Ishikawa (cell line): Measurements from ENCODE around the gene ATP1B3.

Source experiments
- CEBPB ChIP-seq: IDR thresholded peaks from 2 replicates; pipeline ENCODE4 v1.6.1; 2012
- CREB1 ChIP-seq: IDR thresholded peaks from 2 replicates; pipeline ENCODE4 v1.6.1; 2012; ENCODE audit warnings: low read depth
- EGR1 ChIP-seq: IDR thresholded peaks from 2 replicates; pipeline ENCODE4 v1.6.1; 2012
- EP300 ChIP-seq: IDR thresholded peaks from 2 replicates; pipeline ENCODE4 v1.6.1; 2012; ENCODE audit warnings: borderline replicate concordance
- FOXM1 ChIP-seq: IDR thresholded peaks from 2 replicates; pipeline ENCODE4 v1.6.1; 2012; ENCODE audit warnings: low read depth, borderline replicate concordance
- MAX ChIP-seq: IDR thresholded peaks from 2 replicates; pipeline ENCODE4 v1.6.1; 2012
- NFIC ChIP-seq: IDR thresholded peaks from 2 replicates; pipeline ENCODE4 v1.6.1; 2012
- RAD21 ChIP-seq: IDR thresholded peaks from 2 replicates; pipeline ENCODE4 v1.6.1; 2012; ENCODE audit warnings: low read depth
- TAF1 ChIP-seq: IDR thresholded peaks from 2 replicates; pipeline ENCODE4 v1.6.1; 2012; ENCODE audit warnings: low read depth, mild to moderate bottlenecking
- TCF12 ChIP-seq: IDR thresholded peaks from 2 replicates; pipeline ENCODE4 v1.6.1; 2012; ENCODE audit warnings: low read depth
- TEAD4 ChIP-seq: IDR thresholded peaks from 2 replicates; pipeline ENCODE4 v1.6.1; 2012
- YY1 ChIP-seq: IDR thresholded peaks from 2 replicates; pipeline ENCODE4 v1.6.1; 2012; ENCODE audit warnings: low read depth
- ZBTB7A ChIP-seq: IDR thresholded peaks from 2 replicates; pipeline ENCODE4 v1.6.1; 2012; ENCODE audit warnings: low read depth
- TF ChIP-seq, protein P1 (sequence below): IDR thresholded peaks from 2 replicates; pipeline ENCODE4 v1.6.1; 2012; ENCODE audit warnings: low read depth, mild to moderate bottlenecking
- TF ChIP-seq, protein P2 (sequence below): IDR thresholded peaks from 2 replicates; pipeline ENCODE4 v1.6.1; 2012

The ATP1B3 gene

DNA sequence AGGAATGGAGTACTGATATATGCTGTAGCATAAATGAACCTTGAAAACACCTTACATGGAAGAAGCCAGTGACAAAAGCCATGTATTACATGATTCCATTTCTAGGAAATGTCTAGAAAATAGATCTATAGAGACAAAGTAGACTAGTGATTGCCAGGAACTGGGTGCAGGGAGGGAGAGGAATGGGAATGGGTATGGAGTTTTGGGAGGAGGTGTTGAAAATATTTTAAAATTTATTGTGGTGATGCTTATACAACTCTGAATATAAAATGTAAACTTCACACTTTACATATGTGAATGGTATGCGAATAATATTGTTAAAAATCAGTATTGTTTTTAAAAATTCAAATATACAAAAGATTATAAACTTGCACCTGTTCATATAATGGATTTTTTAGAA lies 22.5 kb downstream of the ATP1B3 start:
- no peak for TF ChIP-seq TCF12
- TF ChIP-seq CEBPB, result no peak
- no peak for TF ChIP-seq NFIC
- TF ChIP-seq RAD21, result no peak

- TF ChIP-seq EGR1, result no peak
- TF ChIP-seq NFIC, result no peak
- TF ChIP-seq CEBPB, result no peak
- TF ChIP-seq, protein P1, sequence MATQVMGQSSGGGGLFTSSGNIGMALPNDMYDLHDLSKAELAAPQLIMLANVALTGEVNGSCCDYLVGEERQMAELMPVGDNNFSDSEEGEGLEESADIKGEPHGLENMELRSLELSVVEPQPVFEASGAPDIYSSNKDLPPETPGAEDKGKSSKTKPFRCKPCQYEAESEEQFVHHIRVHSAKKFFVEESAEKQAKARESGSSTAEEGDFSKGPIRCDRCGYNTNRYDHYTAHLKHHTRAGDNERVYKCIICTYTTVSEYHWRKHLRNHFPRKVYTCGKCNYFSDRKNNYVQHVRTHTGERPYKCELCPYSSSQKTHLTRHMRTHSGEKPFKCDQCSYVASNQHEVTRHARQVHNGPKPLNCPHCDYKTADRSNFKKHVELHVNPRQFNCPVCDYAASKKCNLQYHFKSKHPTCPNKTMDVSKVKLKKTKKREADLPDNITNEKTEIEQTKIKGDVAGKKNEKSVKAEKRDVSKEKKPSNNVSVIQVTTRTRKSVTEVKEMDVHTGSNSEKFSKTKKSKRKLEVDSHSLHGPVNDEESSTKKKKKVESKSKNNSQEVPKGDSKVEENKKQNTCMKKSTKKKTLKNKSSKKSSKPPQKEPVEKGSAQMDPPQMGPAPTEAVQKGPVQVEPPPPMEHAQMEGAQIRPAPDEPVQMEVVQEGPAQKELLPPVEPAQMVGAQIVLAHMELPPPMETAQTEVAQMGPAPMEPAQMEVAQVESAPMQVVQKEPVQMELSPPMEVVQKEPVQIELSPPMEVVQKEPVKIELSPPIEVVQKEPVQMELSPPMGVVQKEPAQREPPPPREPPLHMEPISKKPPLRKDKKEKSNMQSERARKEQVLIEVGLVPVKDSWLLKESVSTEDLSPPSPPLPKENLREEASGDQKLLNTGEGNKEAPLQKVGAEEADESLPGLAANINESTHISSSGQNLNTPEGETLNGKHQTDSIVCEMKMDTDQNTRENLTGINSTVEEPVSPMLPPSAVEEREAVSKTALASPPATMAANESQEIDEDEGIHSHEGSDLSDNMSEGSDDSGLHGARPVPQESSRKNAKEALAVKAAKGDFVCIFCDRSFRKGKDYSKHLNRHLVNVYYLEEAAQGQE, result no peak
- TF ChIP-seq TEAD4, result no peak
- TF ChIP-seq, protein P2, sequence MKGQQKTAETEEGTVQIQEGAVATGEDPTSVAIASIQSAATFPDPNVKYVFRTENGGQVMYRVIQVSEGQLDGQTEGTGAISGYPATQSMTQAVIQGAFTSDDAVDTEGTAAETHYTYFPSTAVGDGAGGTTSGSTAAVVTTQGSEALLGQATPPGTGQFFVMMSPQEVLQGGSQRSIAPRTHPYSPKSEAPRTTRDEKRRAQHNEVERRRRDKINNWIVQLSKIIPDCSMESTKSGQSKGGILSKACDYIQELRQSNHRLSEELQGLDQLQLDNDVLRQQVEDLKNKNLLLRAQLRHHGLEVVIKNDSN, result no peak
- TF ChIP-seq MAX, result no peak
- TF ChIP-seq EP300, result no peak
- no peak for TF ChIP-seq FOXM1
- TF ChIP-seq CREB1, result no peak
Observed at GRCh38 chr3:141900343-141900742, 23.9 kb downstream of the ATP1B3 start.

GRCh38 chr3:141901914-141902313 lies 25.5 kb downstream of the ATP1B3 start:
- TF ChIP-seq RAD21 (no peak), CREB1 (no peak), TEAD4 (no peak), TCF12 (no peak)
- TF ChIP-seq, protein P1, result no peak

DNA sequence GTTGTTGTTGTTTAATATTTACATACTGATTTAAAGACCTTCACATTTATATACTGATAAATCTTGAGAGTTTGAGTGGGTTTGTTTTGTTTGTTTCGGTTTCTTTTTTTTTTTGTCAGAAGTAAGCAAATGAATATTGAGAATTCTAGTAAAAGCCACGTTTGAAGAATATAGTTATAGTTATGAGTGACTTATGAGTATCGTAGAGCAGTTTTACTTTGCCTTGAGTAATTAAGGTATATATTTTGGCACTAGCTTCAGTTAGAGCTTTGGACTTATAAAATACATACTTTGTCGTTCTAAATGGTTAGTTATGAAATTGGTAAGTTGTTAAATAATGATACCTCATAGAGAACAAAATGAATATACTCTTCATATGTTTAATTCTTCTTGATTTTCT lies 27.8 kb downstream of the ATP1B3 start:
- TF ChIP-seq NFIC, result no peak
- TF ChIP-seq EGR1, result no peak
- TF ChIP-seq CEBPB, result no peak
- TF ChIP-seq, protein P2, result no peak
- TF ChIP-seq ZBTB7A, result no peak
- TF ChIP-seq EP300, result no peak
- TF ChIP-seq FOXM1, result no peak
- TF ChIP-seq, protein P1, result no peak
- no peak for TF ChIP-seq CREB1
- TF ChIP-seq YY1, result no peak
- TF ChIP-seq TCF12, result no peak
- TF ChIP-seq TEAD4, result no peak
- TF ChIP-seq RAD21, result no peak
- TF ChIP-seq MAX, result no peak
- no peak for TF ChIP-seq TAF1

DNA sequence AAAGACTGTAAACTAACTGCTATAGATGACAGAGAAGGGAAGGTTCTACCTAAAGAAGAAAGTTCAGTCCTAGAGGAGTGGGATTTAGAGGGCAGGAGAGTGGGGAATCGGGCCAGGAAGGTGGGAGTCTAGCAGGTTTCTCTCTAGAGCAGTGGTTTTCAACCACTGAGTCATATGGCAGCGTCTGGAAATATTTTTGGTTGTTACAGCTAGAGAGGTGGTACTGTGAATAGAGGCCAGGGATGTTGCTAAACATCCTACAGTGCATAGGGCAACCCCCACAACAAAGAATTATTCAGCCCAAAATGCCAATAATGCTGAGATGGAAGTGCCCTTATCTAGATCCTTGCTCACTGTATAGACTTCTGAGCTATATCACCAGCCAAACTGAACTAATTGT lies 28.7 kb downstream of the ATP1B3 start:
- TF ChIP-seq, protein P1, result no peak
- TF ChIP-seq ZBTB7A (no peak), RAD21 (no peak), FOXM1 (no peak), EGR1 (no peak)
- TF ChIP-seq, protein P2, result no peak
